HG03039 (cell line): ENCODE results near the gene FNDC7.
"Not testable (repeated sequence)": the region's sequence is repeated elsewhere in the genome, so short reads cannot be mapped to it uniquely, and the experiment has no call there.

Experiments used
- ATAC-seq: cut with Tn5 transposase; IDR thresholded peaks from one replicate; pipeline ENCODE4 v1.9.1; 2021; ENCODE audit warnings: mild to moderate bottlenecking, moderate library complexity; ENCODE audit not compliant: unreplicated experiment

Gene FNDC7

DNA sequence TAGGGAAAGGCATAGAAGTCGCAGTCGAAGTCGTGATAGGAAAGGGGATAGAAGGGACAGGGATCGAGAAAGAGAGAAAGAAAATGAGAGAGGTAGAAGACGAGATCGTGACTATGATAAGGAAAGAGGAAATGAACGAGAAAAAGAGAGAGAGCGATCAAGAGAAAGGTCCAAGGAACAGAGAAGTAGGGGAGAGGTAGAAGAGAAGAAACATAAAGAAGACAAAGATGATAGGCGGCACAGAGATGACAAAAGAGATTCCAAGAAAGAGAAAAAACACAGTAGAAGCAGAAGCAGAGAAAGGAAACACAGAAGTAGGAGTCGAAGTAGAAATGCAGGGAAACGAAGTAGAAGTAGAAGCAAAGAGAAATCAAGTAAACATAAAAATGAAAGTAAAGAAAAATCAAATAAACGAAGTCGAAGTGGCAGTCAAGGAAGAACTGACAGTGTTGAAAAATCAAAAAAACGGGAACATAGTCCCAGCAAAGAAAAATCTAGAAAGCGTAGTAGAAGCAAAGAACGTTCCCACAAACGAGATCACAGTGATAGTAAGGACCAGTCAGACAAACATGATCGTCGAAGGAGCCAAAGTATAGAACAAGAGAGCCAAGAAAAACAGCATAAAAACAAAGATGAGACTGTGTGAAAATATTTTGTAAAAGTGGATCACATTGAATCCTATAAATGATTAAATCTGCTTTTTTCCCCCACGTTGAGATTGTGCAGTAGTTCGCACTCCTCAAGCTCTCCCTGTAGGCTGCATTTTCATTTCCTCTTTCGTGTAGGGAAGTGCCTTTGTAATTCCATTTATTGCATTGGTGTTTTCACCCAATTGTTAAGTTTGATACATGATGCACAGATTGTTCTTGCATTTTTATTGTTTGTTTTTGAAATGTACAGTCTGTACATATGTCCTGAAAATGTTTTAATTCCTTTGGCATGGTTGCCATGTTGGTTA is 13.1 kb upstream of the FNDC7 start:
- no peak for ATAC-seq

- no peak for ATAC-seq
Measured at GRCh38 chr1:108701176-108701849, 11.4 kb upstream of the FNDC7 start.

- ATAC-seq, result not testable (repeated sequence)
Measured at GRCh38 chr1:108702109-108702508, 10.6 kb upstream of the FNDC7 start.

GRCh38 chr1:108703939-108704338 is 8.8 kb upstream of the FNDC7 start:
- no peak for ATAC-seq

DNA sequence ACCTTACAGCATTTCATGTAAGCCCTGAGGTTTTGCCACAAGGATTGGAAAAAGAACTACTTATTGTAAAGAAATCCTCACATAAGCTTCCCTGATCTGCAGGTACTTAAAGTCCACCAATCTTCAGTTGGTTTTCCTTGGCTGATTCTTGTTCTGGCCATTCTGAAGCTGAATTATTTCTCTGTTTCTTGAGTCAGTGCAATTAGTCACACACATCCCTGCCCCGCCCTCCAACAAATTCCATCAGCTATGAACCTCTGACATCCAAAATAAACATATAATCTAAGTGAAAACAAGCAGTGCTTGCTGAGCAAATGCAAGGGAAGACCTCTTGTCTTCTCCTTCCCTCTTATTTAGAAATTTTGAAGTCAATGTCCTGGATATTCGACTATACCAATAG is 8.2 kb upstream of the FNDC7 start:
- no peak for ATAC-seq

GRCh38 chr1:108706643-108707042 is 6.1 kb upstream of the FNDC7 start:
- ATAC-seq, result no peak

DNA sequence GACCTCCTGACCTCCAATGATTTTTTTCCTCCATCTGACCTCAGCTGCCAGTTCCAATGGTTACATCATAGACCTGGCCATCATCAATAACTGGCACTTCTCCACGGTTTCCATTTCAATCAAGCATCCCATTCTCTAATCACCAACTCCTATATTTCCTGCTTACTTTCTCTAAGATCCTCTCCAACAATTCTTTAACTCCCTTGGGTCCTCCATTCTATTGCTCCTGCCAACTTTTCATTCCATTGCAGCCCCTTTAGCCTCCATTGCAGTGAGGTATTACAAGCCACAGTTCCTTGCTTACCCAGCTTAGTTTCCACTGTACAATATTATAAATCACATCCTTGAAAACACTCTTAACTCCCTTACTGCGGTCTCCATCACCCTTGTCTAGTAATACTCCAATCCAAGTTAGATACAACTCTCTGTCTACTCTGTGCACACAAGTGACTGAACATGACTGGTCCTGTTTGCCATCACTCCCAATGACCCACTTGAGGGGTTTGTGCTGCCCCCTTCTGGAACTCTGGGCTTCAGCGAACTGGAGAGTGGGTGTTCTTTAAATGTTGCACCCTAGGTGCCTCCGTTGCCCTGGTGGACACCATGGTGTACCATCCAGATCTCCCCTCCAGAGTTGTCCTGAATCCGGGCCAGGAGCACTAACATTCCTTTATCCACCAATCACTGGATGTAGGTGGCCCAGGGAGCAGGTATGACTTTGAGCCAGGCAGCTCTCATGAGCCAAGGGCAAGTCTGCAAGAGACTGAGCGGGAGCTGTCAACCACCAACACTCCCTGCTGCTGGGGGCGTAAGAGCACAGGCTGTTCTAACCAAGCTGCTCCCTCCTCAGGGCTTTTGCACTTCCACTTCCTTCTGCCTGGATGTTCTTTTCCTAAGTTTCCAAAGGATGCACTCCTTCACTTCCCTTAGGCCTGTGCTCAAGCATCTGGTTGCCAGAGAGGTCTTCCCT is 3.7 kb upstream of the FNDC7 start:
- ATAC-seq, result no peak

GRCh38 chr1:108715932-108716331 is 3.2 kb downstream of the FNDC7 start:
- ATAC-seq, result no peak

GRCh38 chr1:108716437-108717230 is 3.9 kb downstream of the FNDC7 start:
- no peak for ATAC-seq

GRCh38 chr1:108717774-108718316 is 5.1 kb downstream of the FNDC7 start:
- no peak for ATAC-seq

GRCh38 chr1:108718927-108719655 is 6.4 kb downstream of the FNDC7 start:
- no peak for ATAC-seq

DNA sequence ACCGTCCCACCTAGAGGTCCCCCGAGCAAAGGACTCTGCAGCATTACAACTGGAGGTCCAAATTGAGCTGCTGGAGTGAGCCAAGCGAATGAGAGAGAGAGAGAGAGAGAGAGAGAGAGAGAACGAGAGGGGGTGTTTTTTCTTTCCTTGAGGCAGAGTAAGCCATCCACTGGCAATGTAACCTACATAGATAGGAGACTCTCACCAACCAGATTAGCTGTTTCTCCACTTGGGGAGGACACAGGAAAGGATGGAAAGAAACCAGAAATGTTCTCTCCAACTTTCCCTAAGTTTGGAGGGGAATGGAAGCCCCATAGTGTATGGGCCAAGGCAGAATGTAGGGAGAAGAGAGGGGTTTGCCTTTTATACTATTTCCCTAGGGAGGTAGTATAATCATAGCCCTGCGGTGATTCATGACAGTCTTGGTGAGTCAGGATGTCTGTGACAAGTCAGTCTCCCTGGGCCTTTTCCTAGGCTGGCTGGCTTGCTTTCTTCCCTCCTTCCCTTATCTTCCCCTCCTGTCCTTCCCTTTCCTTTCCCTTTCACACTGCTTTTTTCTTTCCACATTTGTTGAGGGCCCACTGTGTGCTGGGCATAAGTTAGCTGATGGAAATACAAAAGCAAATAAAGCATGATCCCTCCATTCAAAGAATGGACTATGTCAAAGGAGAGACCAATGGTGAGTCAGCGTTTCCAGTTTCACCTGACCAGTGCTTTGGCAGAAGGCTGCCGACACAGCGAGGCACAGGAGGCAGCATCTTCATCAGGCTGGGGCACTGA is 7.1 kb downstream of the FNDC7 start:
- ATAC-seq, result no peak

DNA sequence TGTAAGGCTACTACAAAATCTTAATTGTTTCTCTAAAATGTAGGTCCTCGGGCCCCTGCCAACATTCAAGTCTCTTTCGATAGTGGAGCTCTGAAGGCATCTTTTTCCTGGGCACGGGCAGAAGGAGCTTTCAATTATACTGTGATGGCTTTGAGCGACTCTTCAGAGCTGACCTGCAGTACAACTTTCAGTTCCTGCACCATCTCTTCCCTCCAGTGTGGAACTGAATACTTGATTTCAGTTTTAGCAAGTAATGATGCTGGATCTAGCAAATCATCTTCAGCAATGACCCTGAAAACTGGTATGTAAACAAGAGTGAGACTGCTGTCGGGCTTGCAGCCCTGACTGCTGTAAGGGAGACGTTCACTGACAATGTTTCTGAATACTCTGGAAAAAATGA is 9.6 kb downstream of the FNDC7 start:
- ATAC-seq, result no peak

- ATAC-seq, result no peak
Measured at GRCh38 chr1:108725906-108726305, 13.2 kb downstream of the FNDC7 start.

GRCh38 chr1:108728327-108728923 is 15.7 kb downstream of the FNDC7 start:
- no peak for ATAC-seq

DNA sequence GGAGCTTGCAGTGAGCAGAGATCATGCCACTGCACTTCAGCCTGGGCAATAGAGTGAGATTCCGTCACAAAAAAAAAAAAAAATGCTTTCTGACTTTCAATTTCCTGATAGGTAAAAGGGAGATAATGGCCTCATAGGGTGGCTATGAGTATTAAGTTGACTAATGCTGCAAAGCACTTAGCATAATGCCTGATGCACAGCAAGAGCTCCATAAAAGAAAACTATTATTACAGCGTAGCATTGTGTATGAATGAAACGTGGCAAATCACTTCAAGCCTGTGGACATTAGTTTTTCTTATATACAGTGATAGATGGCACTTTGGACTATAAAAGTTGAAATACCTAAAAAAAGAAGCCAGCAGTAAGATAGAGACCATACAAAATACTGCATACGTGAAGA is 16.8 kb downstream of the FNDC7 start:
- no peak for ATAC-seq

- no peak for ATAC-seq
Measured at GRCh38 chr1:108732398-108732797, 19.7 kb downstream of the FNDC7 start.
